HT-29 (cell line): Measurements from ENCODE around the gene CPED1. TPM values are rescaled to one million over a fixed set of nuclear protein-coding genes. Genes with fewer than 3 reads are reported as not detected.
"Not testable (repeated sequence)": the region's sequence is repeated elsewhere in the genome, so short reads cannot be mapped to it uniquely, and the experiment has no call there.

ENCODE experiments used
- DNase-seq: peaks from one replicate; pipeline ENCODE4 v3.0.0-alpha.2; 2015; ENCODE audit warnings: low spot score
- total RNA-seq: library from RNA; depleted of rRNA; stranded (reverse); fragments of >200 nt; shearing (Covaris generic); gene quantifications from 2 replicates; pipeline ENCODE4 v1.2.3, GENCODE V29; 2014

Gene CPED1
- total RNA-seq, 1 experiment from 2014 or later = not detected

DNA sequence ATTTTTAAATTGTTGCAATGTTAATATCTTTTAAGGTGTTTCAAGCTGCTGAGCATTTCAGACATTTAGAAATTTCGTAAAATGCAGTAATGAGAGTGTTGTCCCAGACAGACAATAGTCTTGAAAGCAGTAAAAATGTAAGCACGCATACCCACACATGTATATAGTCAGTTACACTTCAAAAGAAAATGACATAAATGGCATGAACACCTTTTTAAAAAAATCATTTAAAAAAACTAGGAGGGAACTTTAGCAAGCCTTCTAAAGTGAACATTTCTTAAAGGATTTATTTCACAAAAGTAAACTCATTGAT is 51.0 kb downstream of the CPED1 start:
- no peak for DNase-seq

- DNase-seq = no peak
Measured at GRCh38 chr7:121039994-121040393, 51.5 kb downstream of the CPED1 start.

GRCh38 chr7:121041516-121042148 is 53.1 kb downstream of the CPED1 start:
- no peak for DNase-seq

GRCh38 chr7:121042195-121042594 is 53.7 kb downstream of the CPED1 start:
- no peak for DNase-seq

DNA sequence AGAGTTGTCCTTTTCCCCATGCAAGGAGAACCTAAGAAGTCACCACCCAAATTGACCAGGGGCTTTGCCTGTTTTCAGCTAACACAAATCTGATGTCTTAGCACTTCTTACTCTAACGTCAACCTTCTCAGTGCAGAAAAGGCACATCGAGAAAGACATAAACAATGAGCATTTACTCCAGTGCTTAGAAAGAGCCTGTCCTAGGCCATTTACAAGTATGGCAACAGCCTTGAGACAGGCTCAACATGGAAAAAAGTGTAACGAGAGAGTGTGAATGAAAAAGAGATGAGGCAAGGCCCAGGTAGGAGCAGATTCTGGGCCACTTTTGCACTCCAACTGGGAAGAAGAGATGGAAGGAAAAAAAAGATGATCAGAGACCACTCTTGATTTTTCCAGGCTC is 54.4 kb downstream of the CPED1 start:
- DNase-seq = no peak

- DNase-seq = no peak
Measured at GRCh38 chr7:121043314-121044234, 55.1 kb downstream of the CPED1 start.

GRCh38 chr7:121045090-121045489 is 56.6 kb downstream of the CPED1 start:
- no peak for DNase-seq

GRCh38 chr7:121046009-121046408 is 57.5 kb downstream of the CPED1 start:
- no peak for DNase-seq

GRCh38 chr7:121046893-121047468 is 58.5 kb downstream of the CPED1 start:
- peak; percentile 31 for DNase-seq

- DNase-seq = no peak
Measured at GRCh38 chr7:121048195-121048594, 59.7 kb downstream of the CPED1 start.

DNA sequence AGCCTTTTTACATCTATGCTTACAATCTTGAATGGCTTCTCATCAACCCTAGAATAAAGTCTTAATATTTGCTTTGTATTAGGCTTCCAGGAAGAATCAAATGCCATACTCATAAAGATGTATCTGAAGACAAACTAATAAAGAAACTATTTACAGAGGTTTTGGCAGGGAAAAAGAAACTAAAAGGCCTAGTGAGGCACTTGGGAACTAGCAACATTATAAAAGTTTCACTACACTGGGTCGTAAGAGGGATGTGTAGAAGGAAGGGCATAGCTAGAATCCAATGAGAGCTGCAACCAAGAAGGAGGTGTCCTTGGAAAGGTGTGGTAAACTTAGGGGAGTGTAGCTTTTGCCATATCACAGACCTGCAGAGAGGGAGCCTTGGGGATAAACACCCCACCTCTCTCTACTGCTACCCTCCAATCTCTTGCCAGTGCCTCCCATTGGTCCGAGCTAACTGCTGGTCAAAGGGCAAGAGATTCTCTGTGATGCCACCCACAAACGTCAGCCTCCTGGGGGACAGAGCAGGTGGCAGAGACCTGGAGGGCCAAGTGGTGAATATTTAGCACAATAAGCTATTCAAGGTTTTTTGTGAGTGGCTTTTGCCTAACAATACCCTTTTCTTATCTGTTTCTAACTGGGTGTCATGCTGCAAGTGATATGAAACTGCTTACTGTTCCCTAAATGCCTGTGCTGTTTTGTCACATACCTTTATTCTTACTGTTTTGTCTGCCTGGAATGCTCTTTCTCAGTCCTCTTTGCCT is 60.7 kb downstream of the CPED1 start:
- DNase-seq = no peak

GRCh38 chr7:121049897-121050296 is 61.4 kb downstream of the CPED1 start:
- DNase-seq = no peak

- DNase-seq = no peak
Measured at GRCh38 chr7:121053219-121053618, 64.7 kb downstream of the CPED1 start.

GRCh38 chr7:121054925-121055324 is 66.4 kb downstream of the CPED1 start:
- no peak for DNase-seq

DNA sequence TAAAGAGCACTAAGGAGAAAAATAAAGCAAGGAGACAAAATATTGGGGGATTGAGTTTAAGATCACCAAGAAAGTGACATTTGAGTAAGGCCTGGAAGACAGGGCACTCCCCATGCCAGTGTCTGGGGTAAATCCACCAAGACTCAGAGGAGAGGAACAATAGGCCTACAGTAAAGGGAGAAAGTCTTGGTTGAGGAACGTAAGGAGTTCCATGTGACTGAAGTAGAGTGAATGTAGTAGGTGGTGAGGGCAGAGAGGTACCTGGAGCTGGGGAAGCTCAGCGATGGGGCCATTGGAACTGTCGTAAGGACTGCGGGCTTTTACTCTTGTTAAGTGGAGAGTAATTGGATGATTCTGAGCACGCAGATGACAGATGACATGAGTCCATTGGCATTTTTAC is 69.4 kb downstream of the CPED1 start:
- DNase-seq = no peak

GRCh38 chr7:121058975-121059374 is 70.5 kb downstream of the CPED1 start:
- no peak for DNase-seq

DNA sequence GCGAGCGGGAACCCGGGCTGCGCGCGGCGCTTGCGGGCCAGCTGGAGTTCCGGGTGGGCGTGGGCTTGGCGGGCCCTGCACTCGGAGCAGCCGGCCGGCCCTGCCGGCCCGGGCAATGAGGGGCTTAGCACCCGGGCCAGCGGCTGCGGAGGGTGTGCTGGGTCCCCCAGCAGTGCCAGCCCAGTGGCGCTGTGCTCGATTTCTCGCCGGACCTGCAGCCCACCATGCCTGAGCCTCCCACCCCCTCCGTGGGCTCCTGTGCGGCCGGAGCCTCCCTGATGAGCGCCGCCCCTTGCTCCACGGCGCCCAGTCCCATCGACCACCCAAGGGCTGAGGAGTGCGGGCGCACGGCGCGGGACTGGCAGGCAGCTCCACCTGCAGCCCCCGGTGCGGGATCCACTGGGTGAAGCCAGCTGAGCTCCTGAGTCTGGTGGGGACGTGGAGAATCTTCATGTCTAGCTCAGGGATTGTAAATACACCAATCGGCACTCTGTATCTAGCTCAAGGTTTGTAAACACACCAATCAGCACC is 71.5 kb downstream of the CPED1 start:
- not testable (repeated sequence) for DNase-seq

DNA sequence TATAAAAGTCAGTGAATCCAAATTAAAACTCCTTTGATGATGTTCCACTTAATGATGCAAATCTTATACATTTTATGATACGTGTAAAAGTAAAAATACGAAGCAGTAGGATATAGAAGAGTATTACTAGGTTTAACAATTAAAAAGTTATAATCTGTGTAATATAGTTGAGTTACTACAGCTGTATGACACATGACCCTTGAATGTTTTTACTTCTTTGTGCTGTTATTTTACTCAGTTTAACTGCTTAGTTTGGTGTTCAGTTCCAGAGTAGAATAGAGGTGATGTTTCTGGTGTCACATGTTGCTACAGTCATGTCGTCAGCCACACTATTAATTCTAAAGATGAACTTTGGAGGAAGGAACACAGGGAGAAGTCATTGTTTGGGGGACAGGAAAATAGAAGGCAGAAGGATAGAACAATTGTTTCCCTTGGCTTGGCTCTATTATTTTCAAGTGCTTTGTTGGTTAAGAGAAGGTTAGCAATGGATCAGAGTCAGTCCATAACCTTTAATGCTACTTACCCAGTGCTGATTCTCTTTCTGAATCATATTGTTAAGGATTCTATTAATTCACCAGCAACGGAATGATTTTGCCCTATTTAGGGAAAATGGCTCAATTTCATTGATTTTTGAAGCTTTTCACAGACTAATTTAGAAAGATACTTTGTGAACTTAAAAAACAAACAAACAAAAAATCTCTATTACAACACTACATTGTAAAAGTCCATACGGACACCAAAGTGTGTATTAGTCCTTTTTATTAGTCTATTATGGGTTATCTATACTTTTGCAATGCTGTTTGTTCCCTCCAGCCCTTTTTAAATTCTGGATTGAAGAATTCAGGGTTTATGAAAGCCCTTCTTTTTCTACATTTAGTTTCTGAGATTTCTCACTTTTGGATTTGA is 73.4 kb downstream of the CPED1 start:
- DNase-seq = no peak

DNA sequence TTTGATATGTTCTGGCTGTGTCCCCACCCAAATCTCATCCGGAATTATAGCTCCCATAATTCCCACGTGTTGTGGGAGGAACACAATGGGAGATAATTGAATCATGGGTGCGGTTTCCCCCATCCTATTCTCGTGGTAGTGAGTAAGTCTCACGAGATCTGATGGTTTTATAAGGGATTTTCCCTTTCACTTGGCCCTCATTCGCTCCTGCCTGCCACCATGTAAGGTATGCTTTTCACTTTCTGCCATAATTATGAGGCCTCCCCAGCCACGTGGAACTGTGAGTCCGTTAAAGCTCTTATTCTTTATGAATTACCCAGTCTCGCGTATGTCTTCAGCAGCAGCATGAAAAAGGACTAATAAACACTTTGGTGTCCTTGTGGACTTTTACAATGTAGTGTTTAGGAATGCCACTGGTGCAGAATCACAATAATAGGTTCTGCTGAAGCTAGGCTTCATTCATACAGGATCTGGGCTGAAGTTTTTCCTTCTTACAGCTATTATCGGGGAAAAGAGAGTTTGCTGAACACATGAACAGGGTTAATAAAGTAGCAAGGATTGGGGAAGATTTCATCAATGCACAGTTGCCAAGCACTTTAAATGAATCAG is 74.3 kb downstream of the CPED1 start:
- no peak for DNase-seq

DNA sequence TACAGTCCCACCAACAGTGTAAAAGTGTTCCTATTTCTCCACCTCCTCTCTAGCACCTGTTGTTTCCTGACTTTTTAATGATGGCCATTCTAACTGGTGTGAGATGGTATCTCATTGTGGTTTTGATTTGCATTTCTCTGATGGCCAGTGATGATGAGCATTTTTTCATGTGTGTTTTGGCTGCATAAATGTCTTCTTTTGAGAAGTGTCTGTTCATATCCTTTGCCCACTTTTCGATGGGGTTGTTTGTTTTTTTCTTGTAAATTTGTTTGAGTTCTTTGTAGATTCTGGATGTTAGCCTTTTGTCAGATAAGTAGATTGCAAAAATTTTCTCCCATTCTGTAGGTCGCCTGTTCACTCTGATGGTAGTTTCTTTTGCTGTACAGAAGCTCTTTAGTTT is 79.2 kb downstream of the CPED1 start:
- not testable (repeated sequence) for DNase-seq
